Thoracic aorta (tissue), 2 donors: ENCODE measurements around the gene TTLL8. TPM values are rescaled to one million over a fixed set of nuclear protein-coding genes. Genes with fewer than 3 reads are reported as not detected.

ENCODE experiments used
- ATAC-seq: fragments of 150-250 bp; one replicate; pipeline ENCODE4 v1.8.0; 2017; ENCODE audit warnings: low read depth; ENCODE audit not compliant: insufficient number of reproducible peaks, low FRiP score
- DNase-seq: peaks from one replicate; pipeline ENCODE4 v3.0.0-alpha.2; 2020; ENCODE audit warnings: low spot score
- H3K27ac ChIP-seq, 2 donors: fragments of 200-600 bp; sonication (generic); 1 replicate in 1 of 2; 2 replicates in 1 of 2; pipeline ENCODE4 v1.5.1; 2016; ENCODE audit warnings: mild to moderate bottlenecking in 2 of 2, moderate library complexity in 2 of 2
- H3K27me3 ChIP-seq: fragments of 200-600 bp; sonication (generic); replicated peaks from 2 replicates; pipeline ENCODE4 v1.6.0; 2016; ENCODE audit warnings: mild to moderate bottlenecking; ENCODE audit not compliant: insufficient read depth
- H3K36me3 ChIP-seq: fragments of 200-600 bp; sonication (generic); one replicate; pipeline ENCODE4 v1.5.1; 2016
- H3K4me1 ChIP-seq, 2 donors: fragments of 200-600 bp; sonication (generic); 1 replicate in 1 of 2; 2 replicates in 1 of 2; pipeline versions ENCODE4 v1.5.1 to v1.6.0; 2016; ENCODE audit warnings: low read depth in 2 of 2, mild to moderate bottlenecking in 1 of 2; ENCODE audit not compliant: control insufficient read depth in 1 of 2
- H3K4me3 ChIP-seq: fragments of 200-600 bp; sonication (generic); 2 replicates; pipeline ENCODE4 v1.5.1; 2016; ENCODE audit warnings: mild to moderate bottlenecking
- H3K9me3 ChIP-seq: fragments of 200-600 bp; sonication (generic); 2 replicates; pipeline ENCODE4 v1.5.1; 2016
- total RNA-seq, 2 donors: library from RNA; depleted of rRNA; stranded (reverse); fragments of >200 nt; gene quantifications; one replicate each; pipeline versions ENCODE4 v1.1.0 to v1.2.3, GENCODE V29; 2016
- TF ChIP-seq, protein P1 (sequence below): fragments of 200-600 bp; sonication (generic); IDR thresholded peaks from one replicate; pipeline ENCODE4 v1.5.1; 2019; ENCODE audit warnings: antibody characterized with exemption

TTLL8 gene
- total RNA-seq, 2 donors from 2014 or later, result not detected

DNA sequence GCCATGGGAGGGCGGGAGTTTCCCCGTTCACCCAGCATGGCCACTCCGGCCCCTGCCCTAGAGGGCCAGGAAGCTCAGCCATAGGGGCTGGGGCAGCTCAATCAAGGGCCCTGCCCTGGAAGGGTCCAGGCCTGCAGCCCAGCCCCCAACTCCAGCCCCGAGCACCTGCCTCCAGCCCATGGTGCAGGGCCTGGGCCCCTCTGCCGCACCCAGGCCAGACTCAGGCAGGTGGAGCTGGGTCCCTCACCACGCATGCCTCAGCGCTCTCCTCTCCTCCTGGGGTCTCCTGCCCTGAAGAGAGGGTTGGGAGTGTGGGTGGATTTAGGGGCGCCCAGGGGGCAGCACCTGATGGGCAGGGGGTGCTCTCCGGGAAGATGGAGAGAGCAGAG is 14.1 kb upstream of the TTLL8 start:
- H3K9me3 ChIP-seq, result no peaks in the 10 kb centered on the region
- no peak overlapping the region for H3K27ac ChIP-seq
- H3K4me1 ChIP-seq, result no peaks in the 10 kb centered on the region
- H3K4me3 ChIP-seq, result no peak overlapping the region
- TF ChIP-seq, protein P1, sequence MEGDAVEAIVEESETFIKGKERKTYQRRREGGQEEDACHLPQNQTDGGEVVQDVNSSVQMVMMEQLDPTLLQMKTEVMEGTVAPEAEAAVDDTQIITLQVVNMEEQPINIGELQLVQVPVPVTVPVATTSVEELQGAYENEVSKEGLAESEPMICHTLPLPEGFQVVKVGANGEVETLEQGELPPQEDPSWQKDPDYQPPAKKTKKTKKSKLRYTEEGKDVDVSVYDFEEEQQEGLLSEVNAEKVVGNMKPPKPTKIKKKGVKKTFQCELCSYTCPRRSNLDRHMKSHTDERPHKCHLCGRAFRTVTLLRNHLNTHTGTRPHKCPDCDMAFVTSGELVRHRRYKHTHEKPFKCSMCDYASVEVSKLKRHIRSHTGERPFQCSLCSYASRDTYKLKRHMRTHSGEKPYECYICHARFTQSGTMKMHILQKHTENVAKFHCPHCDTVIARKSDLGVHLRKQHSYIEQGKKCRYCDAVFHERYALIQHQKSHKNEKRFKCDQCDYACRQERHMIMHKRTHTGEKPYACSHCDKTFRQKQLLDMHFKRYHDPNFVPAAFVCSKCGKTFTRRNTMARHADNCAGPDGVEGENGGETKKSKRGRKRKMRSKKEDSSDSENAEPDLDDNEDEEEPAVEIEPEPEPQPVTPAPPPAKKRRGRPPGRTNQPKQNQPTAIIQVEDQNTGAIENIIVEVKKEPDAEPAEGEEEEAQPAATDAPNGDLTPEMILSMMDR, result no peak
- no peaks in the 10 kb centered on the region for H3K27me3 ChIP-seq
- DNase-seq (no peak), ATAC-seq (no peak)
- H3K36me3 ChIP-seq, result no peaks in the 10 kb centered on the region

DNA sequence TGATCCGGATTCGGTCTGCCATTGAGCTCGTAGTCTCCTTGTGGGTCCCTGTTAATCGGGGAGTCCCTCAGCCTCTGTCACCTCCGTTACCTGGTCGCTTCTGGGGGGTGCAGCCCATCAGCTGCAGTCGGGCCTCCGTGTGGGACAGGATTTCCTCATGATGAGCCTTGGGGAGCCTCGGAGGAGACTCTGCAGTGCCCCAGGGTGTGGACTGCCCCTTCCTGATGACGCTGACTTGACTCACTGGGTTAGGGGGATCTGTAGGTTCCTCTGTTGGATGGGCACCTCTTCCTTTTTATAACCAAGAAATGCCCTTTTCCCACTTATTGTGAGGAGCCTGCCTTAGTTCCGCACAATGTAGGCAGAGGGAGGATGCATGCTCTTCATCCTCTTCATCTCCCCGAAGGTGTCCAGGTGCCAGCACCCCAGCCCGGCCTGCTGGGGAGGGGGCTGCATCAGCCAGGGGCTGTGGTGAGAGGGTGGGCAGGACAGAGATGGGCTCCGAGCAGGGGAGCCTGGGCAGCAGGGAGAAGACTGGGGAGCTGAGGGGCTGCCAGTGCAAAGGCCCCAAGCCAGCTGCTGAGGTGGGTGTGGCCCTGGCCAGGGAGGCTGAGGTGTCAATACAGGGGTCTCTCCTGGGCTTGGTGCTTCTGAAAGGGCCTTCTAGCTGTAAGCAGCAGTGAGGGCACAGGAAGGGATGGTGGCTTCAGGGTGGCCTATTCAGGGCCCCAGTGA is 13.5 kb upstream of the TTLL8 start:
- Histone ChIP-seq H3K4me1 (no peaks in the 10 kb centered on the region), H3K27ac (no peak overlapping the region), H3K4me3 (no peak overlapping the region), H3K9me3 (no peaks in the 10 kb centered on the region), H3K27me3 (no peaks in the 10 kb centered on the region), H3K36me3 (no peaks in the 10 kb centered on the region)
- TF ChIP-seq, protein P1, result no peak
- no peak for ATAC-seq
- no peak for DNase-seq

DNA sequence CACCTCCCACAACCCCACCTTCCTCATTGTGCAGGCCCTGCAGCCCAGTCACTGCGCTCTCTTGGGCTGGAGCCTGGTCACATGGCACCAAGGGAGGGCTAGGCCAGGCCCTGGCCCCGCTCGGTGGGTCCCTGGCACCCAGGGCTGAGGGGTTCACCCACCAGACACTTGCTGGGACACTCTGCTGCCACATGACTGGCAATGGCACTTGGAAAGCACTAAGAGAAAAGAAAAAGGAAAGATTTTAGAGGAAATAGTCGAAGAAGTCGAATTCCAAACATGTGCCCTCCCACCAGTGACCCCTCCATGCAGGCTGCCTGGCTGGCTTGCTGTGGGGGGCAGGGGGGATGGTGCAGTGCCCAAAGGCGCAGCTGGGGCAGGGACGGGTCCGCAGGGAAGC is 12.3 kb upstream of the TTLL8 start:
- Histone ChIP-seq H3K36me3 (no peaks in the 10 kb centered on the region), H3K9me3 (no peaks in the 10 kb centered on the region), H3K27ac (no peak overlapping the region), H3K27me3 (no peaks in the 10 kb centered on the region), H3K4me1 (no peaks in the 10 kb centered on the region), H3K4me3 (no peak overlapping the region)
- ATAC-seq (no peak), DNase-seq (no peak)
- TF ChIP-seq, protein P1, result no peak

DNA sequence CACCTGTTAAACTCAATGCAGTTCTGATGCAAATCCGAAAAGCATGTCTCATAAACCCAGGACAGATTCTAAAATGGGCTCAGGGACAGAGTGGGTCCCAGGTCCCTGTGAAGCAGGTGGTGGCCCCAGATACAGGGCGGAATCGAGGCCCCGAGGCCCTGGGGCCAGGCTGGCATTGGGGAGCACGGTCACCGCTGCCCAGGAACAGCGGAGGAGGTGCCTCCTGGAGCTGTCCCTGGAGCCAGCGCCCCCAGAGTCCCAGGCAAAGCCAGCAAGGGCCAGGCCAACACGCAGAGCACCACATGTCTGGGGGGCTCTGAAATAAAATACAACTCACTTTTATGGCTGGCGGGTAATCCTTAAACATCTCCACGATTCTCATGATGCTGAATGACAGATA is 10.0 kb upstream of the TTLL8 start:
- ATAC-seq, result no peak
- no peak for DNase-seq
- H3K4me1 ChIP-seq, result no peaks in the 10 kb centered on the region

DNA sequence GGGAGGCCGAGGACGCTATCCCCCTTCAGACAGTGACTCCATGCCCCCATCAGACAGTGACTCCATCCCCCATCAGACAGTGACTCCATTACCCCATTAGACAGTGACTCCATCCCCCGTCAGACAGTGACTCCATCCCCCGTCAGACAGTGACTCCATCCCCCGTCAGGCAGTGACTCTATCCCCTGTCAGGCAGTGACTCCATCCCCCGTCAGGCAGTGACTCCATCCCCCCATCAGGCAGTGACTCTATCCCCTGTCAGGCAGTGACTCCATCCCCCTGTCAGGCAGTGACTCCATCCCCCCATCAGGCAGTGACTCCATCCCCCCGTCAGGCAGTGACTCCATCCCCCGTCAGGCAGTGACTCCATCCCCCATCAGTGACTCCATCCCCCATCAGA is 9.1 kb upstream of the TTLL8 start:
- Histone ChIP-seq H3K9me3 (no peaks in the 10 kb centered on the region), H3K27me3 (no peaks in the 10 kb centered on the region), H3K4me3 (no peak overlapping the region), H3K27ac (no peak overlapping the region), H3K4me1 (no peaks in the 10 kb centered on the region), H3K36me3 (no peaks in the 10 kb centered on the region)
- no peak for ATAC-seq
- TF ChIP-seq, protein P1, result no peak
- no peak for DNase-seq

More for the DNA sequence above, 10.0 kb upstream of the TTLL8 start:
- Histone ChIP-seq H3K27ac (no peak overlapping the region), H3K9me3 (no peaks in the 10 kb centered on the region), H3K4me3 (no peak overlapping the region), H3K36me3 (no peaks in the 10 kb centered on the region), H3K27me3 (no peaks in the 10 kb centered on the region)
- TF ChIP-seq, protein P1, result no peak
